Vagina (tissue), 2 donors: Measurements from ENCODE around the gene PCSK5. TPM values are rescaled to one million over a fixed set of nuclear protein-coding genes. Genes with fewer than 3 reads are reported as not detected.

ENCODE experiments used
- DNase-seq, 2 donors: peaks; one replicate each; pipeline ENCODE4 v3.0.0-alpha.2; 2017; ENCODE audit errors: extremely low spot score in 2 of 2
- H3K27ac ChIP-seq: fragments of 200-600 bp; sonication (generic); one replicate; pipeline ENCODE4 v1.5.1; 2019
- H3K27me3 ChIP-seq: fragments of 200-600 bp; sonication (generic); one replicate; pipeline ENCODE4 v1.5.1; 2019
- H3K36me3 ChIP-seq, 2 donors: fragments of 200-600 bp; sonication (generic); one replicate each; pipeline ENCODE4 v1.5.1; 2017 to 2019
- H3K4me1 ChIP-seq: fragments of 200-600 bp; sonication (generic); one replicate; pipeline ENCODE4 v1.5.1; 2019
- H3K4me3 ChIP-seq, 2 donors: fragments of 200-600 bp; sonication (generic); 1 replicate in 1 of 2; 2 replicates in 1 of 2; pipeline ENCODE4 v1.5.1; 2016 to 2019
- H3K9me3 ChIP-seq: fragments of 200-600 bp; sonication (generic); one replicate; pipeline ENCODE4 v1.5.1; 2019
- POLR2A ChIP-seq, 2 donors: fragments of 450-650 bp; IDR thresholded peaks; one replicate each; pipeline ENCODE4 v1.6.1; 2017; ENCODE audit warnings: antibody characterized with exemption in 2 of 2, mild to moderate bottlenecking in 2 of 2, moderate library complexity in 2 of 2
- POLR2AphosphoS5 ChIP-seq, 2 donors: sonication (generic); formaldehyde crosslinking; IDR thresholded peaks; one replicate each; pipeline ENCODE4 v1.9.0; 2017; ENCODE audit warnings: antibody characterized with exemption in 2 of 2, mild to moderate bottlenecking in 2 of 2, low read depth in 1 of 2; ENCODE audit not compliant: insufficient read depth in 1 of 2
- intact Hi-C: fragments of 100-400 bp; cut with DNase I; formaldehyde crosslinking; loops from one replicate; pipeline ENCODE4 v1.15.1; 2023
- total RNA-seq: library from RNA; depleted of rRNA; stranded (reverse); fragments of >200 nt; gene quantifications from one replicate; pipeline ENCODE4 v1.2.3, GENCODE V29; 2016
- TF ChIP-seq, protein P1 (sequence below), 3 experiments: fragments of 450-650 bp in 2 of 3; fragments of 200-600 bp in 1 of 3; sonication (generic) in 1 of 3; IDR thresholded peaks; one replicate each; pipeline ENCODE4 v1.5.1; 2017 to 2019; ENCODE audit warnings: antibody characterized with exemption in 3 of 3, mild to moderate bottlenecking in 2 of 3, moderate library complexity in 2 of 3

PCSK5 gene
- total RNA-seq, 1 donor from 2014 or later, result 22.6 TPM

DNA sequence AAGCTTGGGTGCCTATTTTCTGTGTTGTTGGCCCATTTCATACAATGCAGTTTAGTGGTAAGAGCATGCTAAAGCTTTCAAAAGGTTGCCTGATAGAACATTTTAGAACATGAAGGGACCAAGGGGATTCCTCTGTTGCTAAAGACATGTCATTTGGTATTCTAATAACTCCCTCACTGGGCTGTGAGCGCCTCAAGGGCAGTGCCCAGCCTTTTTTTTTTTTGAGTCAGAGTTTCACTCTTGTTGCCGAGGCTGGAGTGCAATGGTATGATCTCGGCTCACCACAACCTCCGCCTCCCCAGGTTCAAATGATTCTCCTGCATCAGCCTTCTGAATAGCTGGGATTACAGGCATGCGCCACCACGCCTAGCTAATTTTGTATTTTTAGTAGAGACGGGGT is 77.1 kb downstream of the PCSK5 start:
- H3K9me3 ChIP-seq, result no peaks in the 10 kb centered on the region

DNA sequence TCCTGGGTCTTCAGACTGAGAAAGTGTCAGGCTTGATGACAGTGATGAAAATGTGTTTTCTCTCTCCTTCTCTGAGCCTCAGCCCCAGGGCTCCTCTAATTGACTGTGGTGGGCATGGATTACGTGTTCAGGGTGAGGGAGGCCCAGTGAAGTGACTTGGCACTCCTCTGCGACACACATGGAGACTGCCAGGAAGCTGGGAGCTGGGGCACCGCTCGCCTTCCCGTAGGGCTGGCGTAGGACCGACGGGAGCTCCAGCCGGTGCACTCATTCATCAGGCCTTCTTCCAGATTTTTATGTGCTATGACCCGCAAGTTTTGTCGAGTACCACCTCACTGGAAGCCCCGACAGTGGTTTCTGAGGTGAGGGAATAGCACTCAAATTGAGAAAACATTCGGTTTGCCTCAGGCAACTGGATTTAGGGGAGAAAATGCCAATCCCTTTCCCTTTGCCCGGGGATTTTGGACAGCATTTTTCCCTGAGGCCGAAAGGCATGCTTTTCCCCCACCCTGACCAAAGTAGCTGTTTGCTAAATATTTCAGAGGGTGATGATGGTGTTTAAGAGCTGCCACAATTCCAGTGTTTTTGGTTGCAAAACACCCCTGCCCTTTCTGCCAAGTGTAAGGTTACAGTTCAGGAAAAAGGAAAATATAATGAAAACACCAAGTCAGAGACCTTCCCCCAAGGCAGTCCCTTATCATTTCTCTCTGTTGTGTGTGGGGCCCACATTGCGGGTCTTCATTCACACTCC is 83.7 kb downstream of the PCSK5 start:
- H3K27ac ChIP-seq, result no peak overlapping the region
- no peaks in the 10 kb centered on the region for H3K9me3 ChIP-seq
- H3K27me3 ChIP-seq, result no peaks in the 10 kb centered on the region
- no peak for DNase-seq
- intact Hi-C loops, result no loop called here
- no peak overlapping the region for H3K4me3 ChIP-seq
- no peaks in the 10 kb centered on the region for H3K36me3 ChIP-seq
- TF ChIP-seq POLR2AphosphoS5 (IDR thresholded peaks at IDR 0.05; ENCODE audit: insufficient read depth in 1 of 2, low read depth in 1 of 2), result no peak
- TF ChIP-seq, protein P1, sequence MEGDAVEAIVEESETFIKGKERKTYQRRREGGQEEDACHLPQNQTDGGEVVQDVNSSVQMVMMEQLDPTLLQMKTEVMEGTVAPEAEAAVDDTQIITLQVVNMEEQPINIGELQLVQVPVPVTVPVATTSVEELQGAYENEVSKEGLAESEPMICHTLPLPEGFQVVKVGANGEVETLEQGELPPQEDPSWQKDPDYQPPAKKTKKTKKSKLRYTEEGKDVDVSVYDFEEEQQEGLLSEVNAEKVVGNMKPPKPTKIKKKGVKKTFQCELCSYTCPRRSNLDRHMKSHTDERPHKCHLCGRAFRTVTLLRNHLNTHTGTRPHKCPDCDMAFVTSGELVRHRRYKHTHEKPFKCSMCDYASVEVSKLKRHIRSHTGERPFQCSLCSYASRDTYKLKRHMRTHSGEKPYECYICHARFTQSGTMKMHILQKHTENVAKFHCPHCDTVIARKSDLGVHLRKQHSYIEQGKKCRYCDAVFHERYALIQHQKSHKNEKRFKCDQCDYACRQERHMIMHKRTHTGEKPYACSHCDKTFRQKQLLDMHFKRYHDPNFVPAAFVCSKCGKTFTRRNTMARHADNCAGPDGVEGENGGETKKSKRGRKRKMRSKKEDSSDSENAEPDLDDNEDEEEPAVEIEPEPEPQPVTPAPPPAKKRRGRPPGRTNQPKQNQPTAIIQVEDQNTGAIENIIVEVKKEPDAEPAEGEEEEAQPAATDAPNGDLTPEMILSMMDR (IDR thresholded peaks at IDR 0.05), result no peak
- no peak for TF ChIP-seq POLR2A (IDR thresholded peaks at IDR 0.05)
- H3K4me1 ChIP-seq, result peaks cover 14% of the 10 kb centered on the region

More for the DNA sequence above, 77.1 kb downstream of the PCSK5 start:
- intact Hi-C loops, result no loop called here
- Histone ChIP-seq H3K36me3 (no peaks in the 10 kb centered on the region), H3K27ac (no peak overlapping the region), H3K27me3 (no peaks in the 10 kb centered on the region), H3K4me1 (peaks cover 3% of the 10 kb centered on the region), H3K4me3 (no peak overlapping the region)
- DNase-seq, result no peak
- TF ChIP-seq POLR2AphosphoS5 (IDR thresholded peaks at IDR 0.05; ENCODE audit: insufficient read depth in 1 of 2, low read depth in 1 of 2) (no peak), POLR2A (IDR thresholded peaks at IDR 0.05) (no peak)
- TF ChIP-seq, protein P1 (IDR thresholded peaks at IDR 0.05), result no peak

DNA sequence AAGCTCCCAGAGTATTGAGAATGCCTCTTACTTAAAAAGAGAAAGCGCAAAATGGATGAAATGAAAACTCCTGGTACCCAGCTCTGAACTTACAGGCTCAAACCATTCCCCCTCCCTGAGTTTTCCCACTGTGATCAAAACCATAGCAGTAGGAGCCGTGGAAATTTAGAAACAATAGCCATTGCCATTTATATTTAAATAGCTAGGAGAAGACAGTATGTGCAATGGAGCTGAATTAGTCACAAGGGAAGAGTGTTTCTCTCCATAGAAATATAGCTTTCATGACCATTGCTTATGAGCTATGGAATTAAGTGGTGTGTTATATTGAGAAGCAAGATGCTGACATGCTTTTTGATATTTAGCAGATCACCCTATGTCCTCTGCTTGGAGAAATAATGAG is 84.6 kb downstream of the PCSK5 start:
- Histone ChIP-seq H3K27ac (no peak overlapping the region), H3K9me3 (no peaks in the 10 kb centered on the region), H3K4me1 (peaks cover 14% of the 10 kb centered on the region), H3K36me3 (no peaks in the 10 kb centered on the region), H3K4me3 (no peak overlapping the region), H3K27me3 (no peaks in the 10 kb centered on the region)
- TF ChIP-seq, protein P1 (IDR thresholded peaks at IDR 0.05), result no peak
- TF ChIP-seq POLR2AphosphoS5 (IDR thresholded peaks at IDR 0.05; ENCODE audit: insufficient read depth in 1 of 2, low read depth in 1 of 2), result no peak
- no peak for TF ChIP-seq POLR2A (IDR thresholded peaks at IDR 0.05)
- intact Hi-C loops, result no loop called here
- no peak for DNase-seq

DNA sequence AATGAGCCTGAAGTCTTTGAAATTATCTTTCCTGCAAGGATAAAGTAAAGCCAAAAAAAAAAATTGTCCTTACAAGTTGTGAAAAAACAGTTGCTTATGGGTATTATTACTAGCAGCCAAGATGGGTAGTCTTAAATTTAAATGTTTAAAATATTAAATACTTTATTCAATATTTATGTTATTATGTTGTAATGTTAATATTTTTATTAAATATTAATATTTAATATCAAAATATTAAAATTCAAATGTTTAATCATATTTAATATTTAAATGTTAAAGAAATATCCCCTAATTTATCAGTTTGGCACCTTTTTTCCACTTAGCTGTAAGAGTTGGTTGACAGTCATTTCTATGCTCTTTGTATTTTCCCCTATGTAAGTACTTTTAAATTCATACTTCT is 86.1 kb downstream of the PCSK5 start:
- Histone ChIP-seq H3K4me3 (no peak overlapping the region), H3K36me3 (no peaks in the 10 kb centered on the region), H3K27me3 (no peaks in the 10 kb centered on the region), H3K4me1 (peaks cover 14% of the 10 kb centered on the region), H3K9me3 (no peaks in the 10 kb centered on the region), H3K27ac (no peak overlapping the region)
- intact Hi-C loops, result no loop called here
- no peak for TF ChIP-seq POLR2A (IDR thresholded peaks at IDR 0.05)
- no peak for TF ChIP-seq POLR2AphosphoS5 (IDR thresholded peaks at IDR 0.05; ENCODE audit: insufficient read depth in 1 of 2, low read depth in 1 of 2)
- no peak for DNase-seq

DNA sequence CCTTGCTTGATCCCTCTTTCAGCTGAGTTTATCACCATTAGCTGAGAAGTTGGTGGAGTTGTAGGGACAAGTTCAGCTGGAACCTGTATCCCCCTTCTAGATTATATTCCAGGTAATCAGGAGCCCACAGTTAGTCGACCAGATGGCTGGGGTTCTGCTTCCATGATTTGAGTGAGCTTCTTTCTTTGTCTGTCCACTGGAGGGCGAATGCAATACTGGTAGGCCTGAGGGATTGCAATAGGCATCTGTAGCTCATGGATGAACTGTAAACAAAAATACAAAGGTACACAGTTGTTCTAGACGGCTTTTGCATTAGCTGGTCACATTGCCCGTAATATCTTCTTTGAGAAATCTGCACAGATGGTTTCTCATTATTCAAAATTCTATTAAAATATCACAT is 88.9 kb downstream of the PCSK5 start:
- no peak overlapping the region for H3K27ac ChIP-seq
- TF ChIP-seq, protein P1 (IDR thresholded peaks at IDR 0.05), result no peak
- no peak for TF ChIP-seq POLR2AphosphoS5 (IDR thresholded peaks at IDR 0.05; ENCODE audit: insufficient read depth in 1 of 2, low read depth in 1 of 2)
- TF ChIP-seq POLR2A (IDR thresholded peaks at IDR 0.05), result no peak
- H3K4me1 ChIP-seq, result peaks cover 9% of the 10 kb centered on the region
- intact Hi-C loops, result no loop called here
- no peaks in the 10 kb centered on the region for H3K27me3 ChIP-seq
- no peak for DNase-seq
- H3K4me3 ChIP-seq, result no peak overlapping the region
- H3K36me3 ChIP-seq, result no peaks in the 10 kb centered on the region
- no peaks in the 10 kb centered on the region for H3K9me3 ChIP-seq
